HCT116 (cell line): Measurements from ENCODE around the gene LRP1B. TPM values are rescaled to one million over a fixed set of nuclear protein-coding genes. Genes with fewer than 3 reads are reported as not detected.

ENCODE experiments used
- ATAC-seq: fragments of 200-7000 bp; cut with Tn5 transposase; 2 replicates; pipeline ENCODE4 v1.9.1; 2020; ENCODE audit warnings: mild to moderate bottlenecking, moderate library complexity
- BruUV-seq: library from RNA; stranded (reverse); fragments of 400-500 nt; replicated peaks from 2 replicates; lab custom pipeline; 2021; lab: Mats Ljungman, UMichigan
- CTCF ChIA-PET: fragments of 300-600 bp; sonication (Branson Sonifier 250); formaldehyde crosslinking; loops from one replicate; lab custom pipeline; 2021; ENCODE audit warnings: antibody characterized with exemption; lab: Charles Lee
- POLR2A ChIA-PET: fragments of 300-600, 350-600 bp; sonication (Branson Sonifier 250); formaldehyde crosslinking; loops from one replicate; lab custom pipeline; 2021; ENCODE audit warnings: antibody characterized with exemption; lab: Charles Lee
- RAD21 ChIA-PET, 2 experiments: fragments of 300-600 bp; sonication (Branson Sonifier 250); formaldehyde crosslinking; loops; one replicate each; lab custom pipeline; 2023; ENCODE audit warnings: low total read pairs in 2 of 2; ENCODE audit not compliant: uncharacterized antibody in 2 of 2, unreplicated experiment in 2 of 2, low non-redundant PET in 1 of 2; lab: Charles Lee
- DNase-seq: peaks from one replicate; pipeline ENCODE4 v3.0.0-alpha.2; 2010; ENCODE audit warnings: low read depth, low spot score
- H2AFZ ChIP-seq: fragments of 200-600 bp; shearing (Covaris generic), sonication (generic); 2 replicates; pipeline ENCODE4 v1.6.1; 2017; ENCODE audit warnings: low read depth, mixed run types, mixed read lengths, antibody characterized with exemption, low read length; ENCODE audit not compliant: poor library complexity, severe bottlenecking
- H3K27ac ChIP-seq: 2 replicates; pipeline ENCODE4 v1.5.1; 2012; ENCODE audit warnings: low read depth, low read length
- H3K27me3 ChIP-seq: fragments of 200-600 bp; sonication (generic); 2 replicates; pipeline ENCODE4 v1.6.1; 2016; ENCODE audit warnings: mixed run types, low read length, mixed read lengths; ENCODE audit not compliant: insufficient read depth
- H3K36me3 ChIP-seq, 2 experiments: fragments of 200-500 bp in 1 of 2; fragments of 200-600 bp in 1 of 2; sonication (Bioruptor generic) in 1 of 2; sonication (generic) in 1 of 2; 2 replicates each; pipeline versions ENCODE4 v1.5.1 to v1.6.1; 2014 to 2016; ENCODE audit warnings: low read length in 2 of 2, inconsistent platforms in 1 of 2, mixed read lengths in 1 of 2, mixed run types in 1 of 2; ENCODE audit not compliant: insufficient read depth in 2 of 2, control insufficient read depth in 1 of 2
- H3K4me1 ChIP-seq, 2 experiments: fragments of 200-600 bp in 1 of 2; sonication (generic) in 1 of 2; 2 replicates each; pipeline versions ENCODE4 v1.5.1 to v1.6.1; 2012 to 2017; ENCODE audit warnings: low read length in 2 of 2, inconsistent platforms in 1 of 2, mild to moderate bottlenecking in 1 of 2, mixed read lengths in 1 of 2, mixed run types in 1 of 2, moderate library complexity in 1 of 2; ENCODE audit not compliant: insufficient read depth in 2 of 2, control insufficient read depth in 1 of 2
- H3K4me2 ChIP-seq: fragments of 200-600 bp; sonication (generic); 2 replicates; pipeline ENCODE4 v1.6.1; 2017; ENCODE audit warnings: mixed run types, low read length, mixed read lengths
- H3K4me3 ChIP-seq, 2 experiments: fragments of 200-600 bp in 1 of 2; sonication (generic) in 1 of 2; replicated peaks in 1 of 2; 2 replicates each; pipeline ENCODE4 v1.5.1; 2011 to 2016; ENCODE audit warnings: low read length in 2 of 2, control low read depth in 1 of 2, low read depth in 1 of 2, mild to moderate bottlenecking in 1 of 2, mixed read lengths in 1 of 2, mixed run types in 1 of 2
- H3K79me2 ChIP-seq: fragments of 200-600 bp; sonication (generic); 2 replicates; pipeline ENCODE4 v1.6.1; 2017; ENCODE audit warnings: mild to moderate bottlenecking, mixed run types, low read length, moderate library complexity, mixed read lengths; ENCODE audit not compliant: insufficient read depth
- H3K9ac ChIP-seq: fragments of 200-600 bp; sonication (generic); 2 replicates; pipeline ENCODE4 v1.6.1; 2016; ENCODE audit warnings: low read length, mixed read lengths
- H3K9me2 ChIP-seq: fragments of 200-600 bp; sonication (generic), shearing (Covaris generic); 2 replicates; pipeline ENCODE4 v1.6.1; 2017; ENCODE audit warnings: mixed run types, mild to moderate bottlenecking, moderate library complexity; ENCODE audit not compliant: insufficient read depth
- H3K9me3 ChIP-seq, 2 experiments: fragments of 200-500 bp in 1 of 2; fragments of 200-600 bp in 1 of 2; sonication (Bioruptor generic) in 1 of 2; sonication (generic) in 1 of 2; 2 replicates each; pipeline ENCODE4 v1.6.1; 2014 to 2017; ENCODE audit warnings: low read length in 2 of 2, mixed read lengths in 2 of 2, inconsistent platforms in 1 of 2, low read depth in 1 of 2, mild to moderate bottlenecking in 1 of 2, mixed run types in 1 of 2, moderate library complexity in 1 of 2; ENCODE audit not compliant: control insufficient read depth in 1 of 2, insufficient read depth in 1 of 2
- H4K20me1 ChIP-seq: fragments of 200-600 bp; sonication (generic), shearing (Covaris generic); 2 replicates; pipeline ENCODE4 v1.6.1; 2017; ENCODE audit warnings: mixed run types, mild to moderate bottlenecking, moderate library complexity; ENCODE audit not compliant: insufficient read depth
- CBX3 ChIP-seq: IDR thresholded peaks from 2 replicates; pipeline ENCODE4 v1.6.1; 2012; ENCODE audit warnings: low read depth
- CEBPB ChIP-seq: IDR thresholded peaks from 2 replicates; pipeline ENCODE4 v1.6.1; 2012; ENCODE audit warnings: low read depth
- ELF1 ChIP-seq: IDR thresholded peaks from 2 replicates; pipeline ENCODE4 v1.6.1; 2012; ENCODE audit warnings: low read depth, borderline replicate concordance
- EZH2 ChIP-seq: fragments of 200-600 bp; sonication (generic); IDR thresholded peaks from 2 replicates; pipeline ENCODE4 v1.6.1; 2017; ENCODE audit warnings: antibody characterized with exemption, mixed run types
- EZH2phosphoT487 ChIP-seq: fragments of 200-600 bp; IDR thresholded peaks from 2 replicates; pipeline ENCODE4 v1.6.1; 2018; ENCODE audit warnings: antibody characterized with exemption, borderline replicate concordance
- POLR2A ChIP-seq: IDR thresholded peaks from 2 replicates; pipeline ENCODE4 v1.7.0; 2011; ENCODE audit warnings: borderline replicate concordance; ENCODE audit not compliant: insufficient read depth, insufficient read length; ENCODE audit errors: extremely low read depth
- POLR2AphosphoS5 ChIP-seq: IDR thresholded peaks from 2 replicates; pipeline ENCODE4 v1.6.1; 2011; ENCODE audit warnings: mild to moderate bottlenecking, low read depth, low read length, moderate library complexity
- RAD21 ChIP-seq: IDR thresholded peaks from 2 replicates; pipeline ENCODE4 v1.6.1; 2012; ENCODE audit warnings: low read depth, mild to moderate bottlenecking
- SRF ChIP-seq: IDR thresholded peaks from 2 replicates; pipeline ENCODE4 v1.6.1; 2012; ENCODE audit warnings: low read depth
- TCF7L2 ChIP-seq: IDR thresholded peaks from 2 replicates; pipeline ENCODE4 v1.7.0; 2011; ENCODE audit warnings: borderline replicate concordance, inconsistent platforms; ENCODE audit not compliant: insufficient read depth, insufficient read length; ENCODE audit errors: extremely low read depth
- ZFX ChIP-seq: fragments of 450-650 bp; IDR thresholded peaks from 2 replicates; pipeline ENCODE4 v1.6.1; 2017
- ZNF274 ChIP-seq: fragments of 200-500 bp; sonication (Bioruptor generic); IDR thresholded peaks from 2 replicates; pipeline ENCODE4 v1.6.1; 2014; ENCODE audit warnings: mild to moderate bottlenecking, low read depth, low read length, inconsistent platforms
- intact Hi-C: fragments of 100-400 bp; cut with micrococcal nuclease; formaldehyde crosslinking; loops from 2 replicates; pipeline ENCODE4 v1.10.0; 2022
- total RNA-seq: library from RNA; stranded (reverse); gene quantifications from one replicate; pipeline ENCODE4 v1.2.1, GENCODE V29; 2021; ENCODE audit not compliant: unreplicated experiment
- TF ChIP-seq, protein P1 (sequence below): IDR thresholded peaks from 2 replicates; pipeline ENCODE4 v1.6.1; 2012
- TF ChIP-seq, protein P2 (sequence below): IDR thresholded peaks from 2 replicates; pipeline ENCODE4 v1.6.1; 2012; ENCODE audit warnings: low read depth

LRP1B gene
- total RNA-seq, 1 experiment from 2014 or later: 0.34 TPM

DNA sequence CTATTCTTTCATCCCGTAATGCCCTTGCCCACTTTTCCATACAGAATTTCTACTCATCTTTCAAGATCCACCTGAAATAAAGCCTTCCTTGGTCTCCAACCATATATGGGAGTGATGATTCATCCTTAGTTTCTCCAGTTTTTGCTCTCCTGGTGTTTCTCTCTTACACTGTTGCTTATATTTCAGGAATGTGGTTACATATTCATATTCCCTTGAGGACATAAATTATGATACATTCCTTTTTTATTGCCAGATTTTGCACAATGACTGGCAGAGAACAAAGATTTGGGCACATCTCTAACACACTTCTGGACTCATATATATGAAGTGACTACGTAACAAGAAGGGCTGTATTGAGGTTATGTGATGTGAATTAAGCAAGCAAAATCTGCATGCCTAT, 1777.3 kb downstream of the LRP1B start:
- H3K9ac ChIP-seq: no peak overlapping the region
- no peak for ATAC-seq
- no peak overlapping the region for H3K4me3 ChIP-seq
- H3K9me3 ChIP-seq: no peaks in the 10 kb centered on the region
- H3K36me3 ChIP-seq: no peaks in the 10 kb centered on the region
- no TSS peak for BruUV-seq
- H3K27ac ChIP-seq: no peak overlapping the region
- no peaks in the 10 kb centered on the region for H3K27me3 ChIP-seq
- intact Hi-C loops: no loop called here
- H2AFZ ChIP-seq: no peak overlapping the region
- no peaks in the 10 kb centered on the region for H3K79me2 ChIP-seq
- CTCF ChIA-PET: no interaction called here
- no peaks in the 10 kb centered on the region for H4K20me1 ChIP-seq
- TF ChIP-seq RAD21 (no peak), SRF (peak; percentile 72)
- no peaks in the 10 kb centered on the region for H3K9me2 ChIP-seq
- DNase-seq: no peak
- no peak overlapping the region for H3K4me2 ChIP-seq
- H3K4me1 ChIP-seq: no peaks in the 10 kb centered on the region
- POLR2A ChIA-PET: no interaction called here
- RAD21 ChIA-PET: no interaction called here

DNA sequence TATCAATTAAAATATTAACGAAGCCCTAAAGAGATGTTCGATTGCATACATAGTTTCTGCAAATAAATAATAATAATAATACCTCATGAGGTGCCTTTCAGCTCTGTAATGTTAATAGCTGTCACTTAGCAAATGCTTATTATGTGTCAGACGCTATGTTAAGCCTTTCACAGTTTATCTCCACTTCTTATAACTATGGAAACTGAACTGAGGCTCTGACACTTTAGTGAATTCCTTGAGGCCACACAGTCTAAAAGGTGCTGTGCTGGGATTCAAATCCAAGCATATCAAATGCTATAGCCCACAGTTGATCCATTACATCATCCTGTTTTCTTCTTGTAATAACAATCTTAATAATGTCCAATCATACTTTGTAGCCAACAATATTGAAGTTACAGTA, 1779.1 kb downstream of the LRP1B start:
- RAD21 ChIA-PET: no interaction called here
- ATAC-seq: no peak
- intact Hi-C loops: no loop called here
- Histone ChIP-seq H3K4me1 (no peaks in the 10 kb centered on the region), H3K9ac (no peak overlapping the region), H2AFZ (no peak overlapping the region), H3K79me2 (no peaks in the 10 kb centered on the region)
- POLR2A ChIA-PET: no interaction called here
- CTCF ChIA-PET: no interaction called here
- TF ChIP-seq EZH2phosphoT487: no peak
- no peak for TF ChIP-seq ZFX
- TF ChIP-seq, protein P1, sequence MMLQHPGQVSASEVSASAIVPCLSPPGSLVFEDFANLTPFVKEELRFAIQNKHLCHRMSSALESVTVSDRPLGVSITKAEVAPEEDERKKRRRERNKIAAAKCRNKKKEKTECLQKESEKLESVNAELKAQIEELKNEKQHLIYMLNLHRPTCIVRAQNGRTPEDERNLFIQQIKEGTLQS: no peak
- TF ChIP-seq CEBPB: no peak
- TF ChIP-seq ELF1: no peak
- no peak for TF ChIP-seq EZH2
- no peak for TF ChIP-seq TCF7L2
- no peak for TF ChIP-seq CBX3
- TF ChIP-seq, protein P2, sequence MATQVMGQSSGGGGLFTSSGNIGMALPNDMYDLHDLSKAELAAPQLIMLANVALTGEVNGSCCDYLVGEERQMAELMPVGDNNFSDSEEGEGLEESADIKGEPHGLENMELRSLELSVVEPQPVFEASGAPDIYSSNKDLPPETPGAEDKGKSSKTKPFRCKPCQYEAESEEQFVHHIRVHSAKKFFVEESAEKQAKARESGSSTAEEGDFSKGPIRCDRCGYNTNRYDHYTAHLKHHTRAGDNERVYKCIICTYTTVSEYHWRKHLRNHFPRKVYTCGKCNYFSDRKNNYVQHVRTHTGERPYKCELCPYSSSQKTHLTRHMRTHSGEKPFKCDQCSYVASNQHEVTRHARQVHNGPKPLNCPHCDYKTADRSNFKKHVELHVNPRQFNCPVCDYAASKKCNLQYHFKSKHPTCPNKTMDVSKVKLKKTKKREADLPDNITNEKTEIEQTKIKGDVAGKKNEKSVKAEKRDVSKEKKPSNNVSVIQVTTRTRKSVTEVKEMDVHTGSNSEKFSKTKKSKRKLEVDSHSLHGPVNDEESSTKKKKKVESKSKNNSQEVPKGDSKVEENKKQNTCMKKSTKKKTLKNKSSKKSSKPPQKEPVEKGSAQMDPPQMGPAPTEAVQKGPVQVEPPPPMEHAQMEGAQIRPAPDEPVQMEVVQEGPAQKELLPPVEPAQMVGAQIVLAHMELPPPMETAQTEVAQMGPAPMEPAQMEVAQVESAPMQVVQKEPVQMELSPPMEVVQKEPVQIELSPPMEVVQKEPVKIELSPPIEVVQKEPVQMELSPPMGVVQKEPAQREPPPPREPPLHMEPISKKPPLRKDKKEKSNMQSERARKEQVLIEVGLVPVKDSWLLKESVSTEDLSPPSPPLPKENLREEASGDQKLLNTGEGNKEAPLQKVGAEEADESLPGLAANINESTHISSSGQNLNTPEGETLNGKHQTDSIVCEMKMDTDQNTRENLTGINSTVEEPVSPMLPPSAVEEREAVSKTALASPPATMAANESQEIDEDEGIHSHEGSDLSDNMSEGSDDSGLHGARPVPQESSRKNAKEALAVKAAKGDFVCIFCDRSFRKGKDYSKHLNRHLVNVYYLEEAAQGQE: no peak
- no peak for TF ChIP-seq SRF
- no peak for TF ChIP-seq POLR2A
- no peak for TF ChIP-seq ZNF274
- TF ChIP-seq RAD21: no peak
- TF ChIP-seq POLR2AphosphoS5: no peak
- TF ChIP-seq, all 23 proteins: peak for 0
- Histone ChIP-seq H3K4me3 (no peak overlapping the region), H3K36me3 (no peaks in the 10 kb centered on the region), H3K27ac (no peak overlapping the region), H3K27me3 (no peaks in the 10 kb centered on the region), H3K9me3 (no peaks in the 10 kb centered on the region), H4K20me1 (no peaks in the 10 kb centered on the region), H3K9me2 (no peaks in the 10 kb centered on the region), H3K4me2 (no peak overlapping the region)
- no TSS peak for BruUV-seq
- no peak for DNase-seq
